ENCODE data around the gene NEK6. TPM values are rescaled to one million over a fixed set of nuclear protein-coding genes. Genes with fewer than 3 reads are reported as not detected.

Gene NEK6
- total RNA-seq, 4 donors from 2014 or later = 6.0 to 14.7 (median 9.1) TPM

- no peak overlapping the region for H3K4me3 ChIP-seq (ENCODE audit: low read depth, poor library complexity, severe bottlenecking)
- 76 to 78% methylated on average over 13 of the region's 13 CpGs for WGBS, 2 donors
- DNase-seq (ENCODE audit: low spot score in 2 of 2) = no peak
- intact Hi-C loops (cut with DNase I; ENCODE audit: low total_unique reads) = no loop called here
- TF ChIP-seq POLR2A (IDR thresholded peaks at IDR 0.05) = no peak
- TF ChIP-seq, protein P1, sequence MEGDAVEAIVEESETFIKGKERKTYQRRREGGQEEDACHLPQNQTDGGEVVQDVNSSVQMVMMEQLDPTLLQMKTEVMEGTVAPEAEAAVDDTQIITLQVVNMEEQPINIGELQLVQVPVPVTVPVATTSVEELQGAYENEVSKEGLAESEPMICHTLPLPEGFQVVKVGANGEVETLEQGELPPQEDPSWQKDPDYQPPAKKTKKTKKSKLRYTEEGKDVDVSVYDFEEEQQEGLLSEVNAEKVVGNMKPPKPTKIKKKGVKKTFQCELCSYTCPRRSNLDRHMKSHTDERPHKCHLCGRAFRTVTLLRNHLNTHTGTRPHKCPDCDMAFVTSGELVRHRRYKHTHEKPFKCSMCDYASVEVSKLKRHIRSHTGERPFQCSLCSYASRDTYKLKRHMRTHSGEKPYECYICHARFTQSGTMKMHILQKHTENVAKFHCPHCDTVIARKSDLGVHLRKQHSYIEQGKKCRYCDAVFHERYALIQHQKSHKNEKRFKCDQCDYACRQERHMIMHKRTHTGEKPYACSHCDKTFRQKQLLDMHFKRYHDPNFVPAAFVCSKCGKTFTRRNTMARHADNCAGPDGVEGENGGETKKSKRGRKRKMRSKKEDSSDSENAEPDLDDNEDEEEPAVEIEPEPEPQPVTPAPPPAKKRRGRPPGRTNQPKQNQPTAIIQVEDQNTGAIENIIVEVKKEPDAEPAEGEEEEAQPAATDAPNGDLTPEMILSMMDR (IDR thresholded peaks at IDR 0.05) = no peak
Observed at GRCh38 chr9:124306098-124306735, 48.5 kb downstream of the NEK6 start.

- TF ChIP-seq POLR2A (IDR thresholded peaks at IDR 0.05) = no peak
- TF ChIP-seq, protein P1 (IDR thresholded peaks at IDR 0.05) = no peak
- 90 to 93% methylated on average over 18 to 24 of the region's 24 CpGs for WGBS, 2 donors
- no peak for DNase-seq (ENCODE audit: low spot score in 2 of 2)
- intact Hi-C loops (cut with DNase I; ENCODE audit: low total_unique reads) = no loop called here
- no peak overlapping the region for H3K4me3 ChIP-seq (ENCODE audit: low read depth, poor library complexity, severe bottlenecking)
Observed at GRCh38 chr9:124307379-124308030, 49.8 kb downstream of the NEK6 start.

GRCh38 chr9:124308606-124309491 is 51.1 kb downstream of the NEK6 start:
- WGBS, 2 donors = 94 to 97% methylated on average over 18 to 19 of the region's 21 CpGs
- intact Hi-C loops (cut with DNase I; ENCODE audit: low total_unique reads) = no loop called here
- TF ChIP-seq, protein P1 (IDR thresholded peaks at IDR 0.05) = no peak
- TF ChIP-seq POLR2A (IDR thresholded peaks at IDR 0.05) = no peak
- no peak overlapping the region for H3K4me3 ChIP-seq (ENCODE audit: low read depth, poor library complexity, severe bottlenecking)
- no peak for DNase-seq (ENCODE audit: low spot score in 2 of 2)

DNA sequence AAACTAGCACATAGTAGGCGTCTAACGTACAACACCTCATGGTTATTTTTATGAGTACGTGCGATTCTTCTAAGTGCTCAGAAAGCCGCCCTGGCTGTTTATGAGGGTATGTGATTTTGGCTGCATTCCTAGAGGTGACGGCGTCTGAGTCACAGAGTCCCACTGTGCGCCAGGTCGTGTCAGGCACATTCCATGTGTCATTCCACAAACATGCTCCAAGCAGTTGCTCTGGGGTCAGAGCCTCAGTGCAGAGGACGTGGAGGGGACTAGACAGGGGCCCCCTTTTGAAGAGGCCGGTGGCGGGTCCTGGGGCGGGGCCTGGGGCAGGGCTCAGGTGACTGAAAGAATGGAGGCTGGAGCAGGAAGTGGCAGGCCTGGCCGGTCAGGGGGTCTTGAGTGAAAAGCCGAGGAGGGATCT is 51.9 kb downstream of the NEK6 start:
- TF ChIP-seq POLR2A (IDR thresholded peaks at IDR 0.05) = no peak
- TF ChIP-seq, protein P1 (IDR thresholded peaks at IDR 0.05) = no peak
- intact Hi-C loops (cut with DNase I; ENCODE audit: low total_unique reads) = no loop called here
- 87 to 90% methylated on average over 15 of the region's 15 CpGs for WGBS, 2 donors
- H3K4me3 ChIP-seq (ENCODE audit: low read depth, poor library complexity, severe bottlenecking) = no peak overlapping the region
- no peak for DNase-seq (ENCODE audit: low spot score in 2 of 2)

DNA sequence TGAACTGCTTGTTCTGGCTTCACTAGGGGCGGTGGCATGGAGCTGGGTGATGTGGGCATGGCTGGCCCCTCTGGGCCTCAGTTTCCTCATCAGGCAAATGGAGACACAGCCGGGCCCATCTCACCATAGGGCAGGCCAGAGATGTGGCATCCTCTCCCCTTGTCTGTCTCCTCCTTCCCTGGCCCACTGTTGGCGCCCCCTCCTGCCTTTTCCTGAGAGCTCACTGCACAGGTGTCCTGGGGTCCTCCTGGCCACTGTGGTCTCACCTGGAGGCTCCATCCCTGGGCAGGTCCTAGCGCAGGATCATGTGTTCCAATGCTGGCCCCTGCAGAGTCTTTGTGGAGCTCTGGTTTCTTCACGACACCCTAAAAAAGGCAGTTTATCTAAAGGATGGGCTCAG is 53.5 kb downstream of the NEK6 start:
- TF ChIP-seq POLR2A (IDR thresholded peaks at IDR 0.05) = no peak
- TF ChIP-seq, protein P1 (IDR thresholded peaks at IDR 0.05) = no peak
- intact Hi-C loops (cut with DNase I; ENCODE audit: low total_unique reads) = no loop called here
- 97 to 100% methylated on average over 5 of the region's 5 CpGs for WGBS, 2 donors

More for the DNA sequence above, 53.5 kb downstream of the NEK6 start:
- DNase-seq (ENCODE audit: low spot score in 2 of 2) = no peak
- H3K4me3 ChIP-seq (ENCODE audit: low read depth, poor library complexity, severe bottlenecking) = no peak overlapping the region

All from lower leg skin (tissue), 4 donors.